GM04503 (cell line): ENCODE results near the gene TUBA8.
"Not testable (repeated sequence)": the region's sequence is repeated elsewhere in the genome, so short reads cannot be mapped to it uniquely, and the experiment has no call there.

Experiments used
- DNase-seq: peaks from one replicate; pipeline ENCODE4 v3.0.0-alpha.2; 2012; ENCODE audit warnings: low read depth

The TUBA8 gene

DNA sequence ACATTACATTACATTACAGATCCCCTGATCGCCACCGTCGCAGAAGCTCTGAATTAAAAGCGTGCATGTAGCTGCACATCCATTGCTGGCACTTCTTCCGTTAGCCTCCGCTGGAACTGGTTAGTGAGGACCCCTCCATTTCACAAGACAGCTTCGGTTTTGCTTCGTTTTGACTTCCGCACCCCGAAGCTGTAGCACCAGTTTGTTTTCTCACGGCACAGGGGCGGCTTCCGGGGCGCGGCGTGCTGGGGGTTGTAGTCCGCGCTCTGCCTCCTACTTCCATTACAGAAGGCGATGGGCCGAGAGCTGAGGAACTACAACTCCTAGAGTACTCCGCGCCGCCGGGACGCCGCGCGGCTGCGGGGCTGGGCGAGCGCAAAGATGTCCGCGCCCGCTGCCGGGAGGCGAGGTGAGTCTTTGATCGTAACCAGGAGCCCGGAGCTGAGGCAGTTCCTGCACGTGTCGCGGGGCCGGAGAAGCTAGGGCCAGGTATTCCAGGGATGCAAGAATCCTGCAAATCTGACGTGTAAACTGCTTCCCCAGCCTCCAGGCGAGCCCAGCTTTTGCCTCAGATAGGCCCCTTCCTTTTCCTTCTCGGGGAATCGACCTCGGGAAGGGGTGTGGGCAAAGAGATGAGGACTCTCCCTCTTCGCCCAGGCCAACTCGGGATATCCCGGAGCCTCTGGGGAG, 32.8 kb upstream of the TUBA8 start, which contains the start of gene PEX26:
PEX26 (plus strand) TSS at position 352 of the 690 bp plus-strand sequence. CDS start 387 bp downstream, outside the sequence.
- peak; percentile 78 for DNase-seq

DNA sequence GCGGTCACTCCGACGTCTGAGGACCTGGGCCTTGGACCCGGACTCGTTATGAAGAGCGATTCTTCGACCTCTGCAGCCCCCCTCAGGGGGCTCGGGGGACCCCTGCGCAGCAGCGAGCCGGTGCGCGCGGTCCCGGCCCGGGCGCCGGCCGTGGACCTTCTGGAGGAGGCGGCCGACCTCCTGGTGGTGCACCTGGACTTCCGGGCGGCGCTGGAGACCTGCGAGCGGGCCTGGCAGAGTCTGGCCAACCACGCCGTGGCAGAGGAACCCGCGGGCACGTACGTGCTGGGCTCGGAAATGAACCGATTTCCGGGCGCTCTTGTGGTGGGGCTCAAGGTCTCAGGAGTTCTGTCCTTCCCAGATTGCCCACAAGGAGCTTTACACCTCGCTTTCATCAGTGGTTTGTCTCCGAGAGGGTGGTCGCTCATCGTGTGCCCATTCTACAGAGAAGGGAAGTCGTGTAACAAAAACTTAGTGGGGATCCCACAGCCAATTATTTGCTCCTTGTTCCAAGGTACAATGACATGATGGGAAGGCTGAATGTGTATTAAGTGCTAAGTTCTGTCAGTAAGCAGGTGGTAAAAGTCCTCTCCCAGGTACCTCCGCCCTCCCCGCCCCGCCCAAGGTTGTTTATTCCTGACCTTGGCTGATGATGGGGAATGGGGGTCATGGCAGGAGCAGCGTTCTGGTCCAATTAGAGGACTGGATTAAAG, 32.1 kb upstream of the TUBA8 start:
- DNase-seq: no peak

GRCh38 chr22:18079706-18080233, 30.8 kb upstream of the TUBA8 start:
- no peak for DNase-seq

DNA sequence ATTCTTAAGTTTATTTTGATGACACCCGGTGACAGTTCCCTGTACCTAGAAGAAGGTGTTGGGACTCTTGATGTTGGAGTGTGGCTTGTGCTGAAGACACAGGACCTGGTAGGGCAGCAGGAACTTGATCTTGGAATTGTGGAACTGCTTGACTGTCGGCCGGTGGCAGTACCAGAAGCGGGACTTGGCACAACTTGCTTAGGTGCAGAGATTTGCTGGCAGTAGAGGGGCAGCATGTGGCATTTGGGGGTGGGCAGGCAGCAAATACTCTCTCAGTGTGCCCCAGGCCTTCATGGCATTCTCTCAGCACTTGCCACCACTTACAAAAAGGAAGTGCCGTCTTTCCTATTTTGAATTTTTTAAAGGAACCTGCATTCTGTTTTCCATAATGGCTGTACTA, 29.2 kb upstream of the TUBA8 start:
- no peak for DNase-seq

- no peak for DNase-seq
These were observed 28.1 kb upstream of the TUBA8 start for GRCh38 chr22:18082467-18082866.

GRCh38 chr22:18083406-18083805, 27.2 kb upstream of the TUBA8 start:
- DNase-seq: no peak

DNA sequence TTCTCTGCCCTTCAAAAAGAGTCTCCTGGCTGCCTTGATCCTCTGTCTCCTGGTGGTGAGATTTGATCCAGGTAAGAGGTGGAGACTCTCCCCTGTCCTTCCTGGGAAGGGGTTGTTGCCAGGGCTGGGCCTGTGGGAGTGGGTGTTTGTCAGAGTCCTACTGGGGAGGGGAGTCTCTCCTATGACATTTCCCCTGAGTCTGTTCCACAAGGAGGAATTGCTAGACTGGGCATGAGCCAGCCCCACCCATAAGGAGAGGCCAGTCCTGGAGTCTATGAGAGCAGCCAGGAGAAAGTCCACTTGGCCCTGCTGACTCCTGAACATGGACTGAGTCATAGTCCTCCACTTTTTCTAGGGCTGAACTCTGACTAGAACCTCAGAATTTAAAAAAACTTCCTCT, 25.4 kb upstream of the TUBA8 start:
- no peak for DNase-seq

DNA sequence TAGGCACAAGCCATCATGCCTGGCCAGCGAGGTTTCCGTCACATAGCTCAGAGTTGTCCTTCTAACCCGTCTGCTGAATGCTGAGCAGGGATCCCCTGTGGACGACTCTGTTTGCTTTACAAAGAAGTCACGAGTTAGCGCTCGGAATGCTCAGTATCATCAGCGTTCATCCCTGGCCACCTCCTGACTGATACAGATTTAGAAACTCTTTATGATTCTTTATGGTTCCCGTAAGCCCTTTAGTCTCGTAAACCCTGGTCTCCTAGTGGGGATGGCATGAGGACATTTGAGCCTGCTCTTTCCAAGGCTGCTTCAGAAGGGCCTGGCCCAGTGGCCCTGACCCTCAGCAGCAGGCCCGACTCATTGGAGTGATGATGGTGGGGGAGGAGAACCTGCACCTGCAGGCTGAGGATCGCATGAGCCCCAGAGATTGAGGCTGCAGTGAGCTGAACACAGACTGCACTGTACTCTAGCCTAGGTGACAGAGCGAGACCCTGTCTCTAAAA, 23.2 kb upstream of the TUBA8 start:
- DNase-seq: no peak

GRCh38 chr22:18088825-18089568, 21.6 kb upstream of the TUBA8 start:
- no peak for DNase-seq

- DNase-seq: no peak
These were observed 20.3 kb upstream of the TUBA8 start for GRCh38 chr22:18090286-18090685.

DNA sequence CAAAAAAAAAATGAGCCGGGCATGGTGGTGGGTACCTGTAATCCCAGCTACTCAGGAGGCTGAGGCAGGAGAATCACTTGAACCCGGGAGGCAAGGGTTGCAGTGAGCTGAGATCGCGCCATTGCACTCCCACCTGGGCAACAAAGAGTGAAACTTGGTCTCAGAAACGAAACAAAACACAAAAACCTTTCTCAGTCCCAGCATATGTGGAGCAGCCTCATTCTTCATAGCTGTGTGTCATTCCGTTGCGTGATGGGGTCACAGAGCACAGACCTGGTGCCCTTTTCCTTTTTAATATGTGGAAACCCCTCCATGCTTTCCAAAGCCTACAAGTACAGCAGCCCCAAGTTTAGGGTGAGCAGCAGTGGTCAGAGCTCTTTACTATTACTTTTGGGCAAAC, 19.1 kb upstream of the TUBA8 start:
- DNase-seq: no peak

DNA sequence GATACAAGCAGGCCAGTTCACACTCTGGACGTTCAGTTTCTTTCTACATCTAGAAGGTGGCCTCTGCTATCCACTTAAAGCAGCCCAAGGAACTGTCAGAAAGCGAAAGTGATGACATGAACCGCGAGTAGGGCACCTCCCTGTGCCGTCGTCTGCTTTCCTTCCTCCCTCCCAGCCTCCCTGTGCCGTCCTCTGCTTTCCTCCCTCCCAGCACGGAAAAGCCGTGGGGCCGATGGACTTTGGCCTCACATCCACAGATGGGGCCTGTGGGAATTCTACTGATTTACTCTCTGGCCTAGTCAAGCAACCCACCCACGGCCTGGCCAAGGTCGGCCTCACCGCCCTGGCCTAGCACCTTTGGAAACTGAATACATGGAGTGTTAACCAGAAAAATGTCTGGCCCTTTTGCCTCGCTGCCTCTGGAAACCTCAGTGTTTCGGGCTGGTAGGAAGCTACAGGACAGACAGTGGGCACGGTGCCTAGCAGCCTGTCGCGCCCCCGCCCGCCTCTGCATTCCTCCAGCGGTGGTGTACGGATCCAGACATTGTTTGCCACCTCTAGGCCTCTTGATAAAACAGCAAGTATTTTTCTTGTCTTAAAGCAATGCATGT, 18.6 kb upstream of the TUBA8 start:
- no peak for DNase-seq

DNA sequence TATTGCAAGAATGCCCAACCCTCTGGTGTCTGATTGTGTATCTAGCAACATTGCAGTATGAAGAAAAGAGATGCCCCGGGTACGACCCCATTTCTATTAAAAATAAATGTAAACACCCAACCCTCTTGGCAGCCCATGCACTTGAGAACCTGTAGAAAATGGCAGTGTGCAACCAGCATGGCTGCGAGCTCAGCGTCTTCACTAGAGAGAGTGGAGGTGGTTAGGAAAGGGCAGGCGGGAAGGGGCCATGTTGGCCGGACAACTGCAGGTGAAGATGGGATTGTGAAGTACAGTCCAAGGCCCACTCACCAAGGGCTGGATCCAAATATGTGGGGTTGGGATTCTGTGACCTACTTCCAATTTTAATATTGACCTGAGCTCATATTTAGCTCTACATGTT, 16.9 kb upstream of the TUBA8 start:
- no peak for DNase-seq

DNA sequence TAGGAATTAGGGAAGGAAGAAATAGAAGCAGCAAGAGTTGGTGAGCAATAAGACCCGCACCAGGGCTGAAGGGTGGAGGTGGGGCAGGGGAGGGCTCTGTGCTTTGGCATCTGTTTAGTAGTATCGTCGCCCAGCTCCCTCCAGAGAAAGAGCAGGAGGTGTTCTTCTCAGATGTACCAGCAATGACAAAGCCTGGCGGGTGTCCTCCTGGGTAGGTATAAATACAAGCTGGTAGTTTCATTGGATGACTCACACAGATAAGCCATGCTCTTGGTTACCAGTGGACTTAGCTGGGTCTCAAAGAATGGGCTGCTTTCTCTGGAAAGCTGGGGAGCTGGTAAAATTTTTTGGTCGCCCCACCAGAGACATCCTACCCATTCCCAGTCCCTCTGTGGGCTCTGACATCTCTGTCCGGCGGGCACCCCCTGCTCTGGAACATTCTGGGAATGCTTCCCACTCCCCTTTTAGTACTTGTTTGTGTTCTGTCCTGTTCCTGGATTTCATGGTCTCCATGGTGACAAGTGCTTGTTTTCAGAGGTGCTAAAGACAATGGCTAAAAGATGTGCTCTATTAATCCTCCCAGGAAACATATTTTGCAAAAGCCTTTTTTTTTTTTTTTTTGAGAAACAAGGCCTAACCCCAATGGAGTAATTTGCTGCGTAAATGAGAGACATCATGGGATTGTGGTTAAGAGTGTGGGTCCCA, 15.4 kb upstream of the TUBA8 start:
- no peak for DNase-seq

- no peak for DNase-seq
These were observed 13.8 kb upstream of the TUBA8 start for GRCh38 chr22:18096823-18097222.

GRCh38 chr22:18100781-18101180, 9.8 kb upstream of the TUBA8 start:
- no peak for DNase-seq

- DNase-seq: no peak
These were observed 9.1 kb upstream of the TUBA8 start for GRCh38 chr22:18101536-18101935.

GRCh38 chr22:18103527-18104269, 6.9 kb upstream of the TUBA8 start:
- no peak for DNase-seq

GRCh38 chr22:18104566-18104965, 6.0 kb upstream of the TUBA8 start:
- DNase-seq: no peak

DNA sequence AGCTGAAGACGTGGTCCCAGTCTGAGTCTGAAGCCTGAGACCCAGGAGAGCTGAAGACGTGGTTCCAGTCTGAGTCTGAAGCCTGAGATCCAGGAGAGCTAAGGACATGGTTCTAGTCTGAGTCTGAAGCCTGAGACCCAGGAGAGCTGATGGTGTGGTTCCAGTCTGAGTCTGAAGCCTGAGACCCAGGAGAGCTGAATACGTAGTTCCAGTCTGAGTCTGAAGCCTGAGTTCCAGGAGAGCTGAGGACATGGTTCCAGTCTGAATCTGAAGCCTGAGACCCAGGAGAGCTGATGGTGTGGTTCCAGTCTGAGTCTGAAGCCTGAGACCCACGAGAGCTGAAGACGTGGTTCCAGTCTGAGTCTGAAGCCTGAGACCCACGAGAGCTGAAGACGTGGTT, 4.6 kb upstream of the TUBA8 start:
- DNase-seq: not testable (repeated sequence)
